ENCODE results near the gene CD276. TPM values are rescaled to one million over a fixed set of nuclear protein-coding genes. Genes with fewer than 3 reads are reported as not detected.

CD276 gene
- total RNA-seq, 1 donor from 2014 or later, result 84.3 TPM

DNA sequence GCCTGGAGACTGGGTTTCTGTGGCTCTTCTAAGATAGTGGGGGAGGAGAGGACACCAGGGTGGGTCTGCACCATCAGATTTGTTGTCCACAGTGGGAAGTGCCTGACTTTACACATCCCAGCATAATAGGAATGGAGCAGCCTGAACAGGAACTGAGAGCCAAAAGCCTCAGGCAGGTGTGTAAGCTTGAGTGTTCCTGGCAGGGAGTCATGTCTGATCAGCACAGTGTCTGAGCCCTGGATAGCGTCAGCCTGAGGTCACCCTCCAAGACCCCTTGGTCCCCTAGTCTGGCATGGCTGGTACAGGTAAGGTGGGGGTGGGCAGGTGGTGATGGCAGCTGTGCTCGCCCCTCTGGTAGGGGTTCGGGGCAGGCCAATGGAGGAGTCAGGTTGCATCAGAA lies 48.7 kb downstream of the CD276 start:
- H3K36me3 ChIP-seq, result no peaks in the 10 kb centered on the region
- H3K4me1 ChIP-seq, result no peaks in the 10 kb centered on the region
- TF ChIP-seq, protein P1, sequence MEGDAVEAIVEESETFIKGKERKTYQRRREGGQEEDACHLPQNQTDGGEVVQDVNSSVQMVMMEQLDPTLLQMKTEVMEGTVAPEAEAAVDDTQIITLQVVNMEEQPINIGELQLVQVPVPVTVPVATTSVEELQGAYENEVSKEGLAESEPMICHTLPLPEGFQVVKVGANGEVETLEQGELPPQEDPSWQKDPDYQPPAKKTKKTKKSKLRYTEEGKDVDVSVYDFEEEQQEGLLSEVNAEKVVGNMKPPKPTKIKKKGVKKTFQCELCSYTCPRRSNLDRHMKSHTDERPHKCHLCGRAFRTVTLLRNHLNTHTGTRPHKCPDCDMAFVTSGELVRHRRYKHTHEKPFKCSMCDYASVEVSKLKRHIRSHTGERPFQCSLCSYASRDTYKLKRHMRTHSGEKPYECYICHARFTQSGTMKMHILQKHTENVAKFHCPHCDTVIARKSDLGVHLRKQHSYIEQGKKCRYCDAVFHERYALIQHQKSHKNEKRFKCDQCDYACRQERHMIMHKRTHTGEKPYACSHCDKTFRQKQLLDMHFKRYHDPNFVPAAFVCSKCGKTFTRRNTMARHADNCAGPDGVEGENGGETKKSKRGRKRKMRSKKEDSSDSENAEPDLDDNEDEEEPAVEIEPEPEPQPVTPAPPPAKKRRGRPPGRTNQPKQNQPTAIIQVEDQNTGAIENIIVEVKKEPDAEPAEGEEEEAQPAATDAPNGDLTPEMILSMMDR (IDR thresholded peaks at IDR 0.05), result no peak
- no peak overlapping the region for H3K4me3 ChIP-seq
- no peaks in the 10 kb centered on the region for H3K27me3 ChIP-seq
- intact Hi-C loops (cut with DNase I), result no loop called here
- H3K27ac ChIP-seq, result no peak overlapping the region
- no peak for DNase-seq (ENCODE audit: low spot score in 2 of 2)
- H3K9me3 ChIP-seq, result no peaks in the 10 kb centered on the region

- intact Hi-C loops (cut with DNase I), result no loop called here
- no peaks in the 10 kb centered on the region for H3K27me3 ChIP-seq
- no peak overlapping the region for H3K27ac ChIP-seq
- H3K4me1 ChIP-seq, result no peaks in the 10 kb centered on the region
- H3K4me3 ChIP-seq, result no peak overlapping the region
- no peaks in the 10 kb centered on the region for H3K9me3 ChIP-seq
- no peaks in the 10 kb centered on the region for H3K36me3 ChIP-seq
- TF ChIP-seq, protein P1 (IDR thresholded peaks at IDR 0.05), result no peak
- DNase-seq (ENCODE audit: low spot score in 2 of 2), result no peak
Measured at GRCh38 chr15:73737535-73737934, 53.4 kb downstream of the CD276 start.

- H3K4me3 ChIP-seq, result no peak overlapping the region
- H3K36me3 ChIP-seq, result no peaks in the 10 kb centered on the region
- H3K4me1 ChIP-seq, result no peaks in the 10 kb centered on the region
- no peak overlapping the region for H3K27ac ChIP-seq
- intact Hi-C loops (cut with DNase I), result no loop called here
- no peaks in the 10 kb centered on the region for H3K9me3 ChIP-seq
- no peaks in the 10 kb centered on the region for H3K27me3 ChIP-seq
- TF ChIP-seq, protein P1 (IDR thresholded peaks at IDR 0.05), result no peak
- DNase-seq (ENCODE audit: low spot score in 2 of 2), result no peak
Measured at GRCh38 chr15:73740152-73741048, 56.2 kb downstream of the CD276 start.

- DNase-seq (ENCODE audit: low spot score in 2 of 2), result no peak
- intact Hi-C loops (cut with DNase I), result no loop called here
- Histone ChIP-seq H3K4me1 (no peaks in the 10 kb centered on the region), H3K4me3 (no peak overlapping the region), H3K9me3 (no peaks in the 10 kb centered on the region), H3K27ac (no peak overlapping the region), H3K27me3 (no peaks in the 10 kb centered on the region), H3K36me3 (no peaks in the 10 kb centered on the region)
- TF ChIP-seq, protein P1 (IDR thresholded peaks at IDR 0.05), result no peak
Measured at GRCh38 chr15:73741321-73741836, 57.2 kb downstream of the CD276 start.

- Histone ChIP-seq H3K27ac (no peak overlapping the region), H3K36me3 (no peaks in the 10 kb centered on the region), H3K9me3 (no peaks in the 10 kb centered on the region), H3K4me3 (no peak overlapping the region), H3K27me3 (no peaks in the 10 kb centered on the region), H3K4me1 (no peaks in the 10 kb centered on the region)
- TF ChIP-seq, protein P1 (IDR thresholded peaks at IDR 0.05), result no peak
- intact Hi-C loops (cut with DNase I), result no loop called here
- DNase-seq (ENCODE audit: low spot score in 2 of 2), result no peak
Measured at GRCh38 chr15:73744293-73744692, 60.1 kb downstream of the CD276 start.
